GM18526 (cell line): ENCODE results near the gene IL22RA2.

ENCODE experiments used
- POLR2A ChIP-seq: IDR thresholded peaks from 3 replicates; pipeline ENCODE4 v1.6.1; 2011; ENCODE audit not compliant: insufficient read length; ENCODE audit errors: extremely low read depth

The IL22RA2 gene

DNA sequence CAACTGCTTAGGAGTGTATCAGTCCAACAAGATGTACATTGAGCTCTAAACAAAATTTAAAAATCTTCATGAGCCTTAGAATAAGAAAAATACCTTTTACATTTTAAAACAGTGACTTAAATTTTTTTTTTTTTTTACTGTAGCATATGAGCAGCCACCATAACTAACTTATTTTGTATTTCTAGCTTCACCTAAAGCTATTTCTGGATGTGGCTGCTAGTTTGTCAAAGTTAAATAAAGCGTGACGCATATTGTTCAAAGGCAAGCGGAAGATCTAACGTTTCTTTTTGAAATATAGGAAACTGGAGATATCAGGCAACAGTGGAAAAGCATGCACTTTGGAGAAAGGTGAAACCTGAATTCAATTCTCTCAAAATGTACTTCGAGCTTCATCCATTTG, 3.3 kb upstream of the IL22RA2 start:
- TF ChIP-seq POLR2A = no peak

DNA sequence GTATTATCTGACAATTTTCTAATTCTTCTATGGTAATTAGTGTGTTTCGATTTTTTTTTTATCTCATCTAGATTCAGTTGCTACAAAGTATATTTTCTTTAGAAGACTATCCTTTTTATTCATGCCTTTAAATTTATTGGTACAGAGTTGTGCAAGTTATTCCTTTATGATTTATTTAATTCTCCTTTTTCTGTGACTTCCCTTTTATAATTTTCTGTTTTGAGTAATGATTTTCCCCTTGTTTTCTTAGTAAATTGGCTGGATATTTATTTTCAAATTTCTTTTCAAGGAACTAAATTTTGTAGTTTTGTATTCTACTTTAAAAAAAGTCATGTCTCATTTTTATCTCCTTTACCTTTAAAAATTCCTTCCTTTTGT, 2.4 kb upstream of the IL22RA2 start:
- TF ChIP-seq POLR2A = no peak

DNA sequence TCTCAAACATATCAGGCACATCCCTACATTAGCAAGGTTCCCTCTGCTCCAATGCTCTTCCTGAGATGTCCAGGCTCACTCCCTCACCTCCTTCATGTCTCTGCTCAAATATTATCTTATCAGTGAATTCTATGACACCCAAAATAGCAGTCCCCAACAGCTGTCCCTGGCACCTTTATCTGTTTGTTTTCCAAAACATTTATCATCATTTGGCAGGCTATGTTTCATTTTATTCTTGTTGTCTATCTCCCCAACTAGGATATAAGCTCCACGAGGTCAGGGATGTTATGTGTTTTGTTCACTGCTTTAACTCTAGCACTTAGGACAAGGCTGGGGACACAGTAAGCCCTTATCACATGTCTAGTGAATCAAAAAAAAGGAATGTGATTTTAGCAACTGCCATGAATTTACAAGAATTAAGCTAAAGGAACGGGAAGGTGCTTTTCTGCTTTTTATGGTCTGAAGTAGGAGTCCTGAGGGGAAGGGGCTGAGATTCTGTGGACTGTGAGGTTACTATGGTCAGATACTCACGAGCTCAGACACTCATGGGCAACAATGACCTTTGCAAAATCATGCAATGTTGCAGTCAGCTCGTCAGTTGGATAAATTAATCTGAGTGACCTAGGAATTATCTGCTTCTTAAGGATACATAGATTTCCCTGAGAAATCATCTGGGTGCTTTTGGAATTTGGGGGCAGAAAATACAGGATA, 1.9 kb upstream of the IL22RA2 start:
- TF ChIP-seq POLR2A = no peak

DNA sequence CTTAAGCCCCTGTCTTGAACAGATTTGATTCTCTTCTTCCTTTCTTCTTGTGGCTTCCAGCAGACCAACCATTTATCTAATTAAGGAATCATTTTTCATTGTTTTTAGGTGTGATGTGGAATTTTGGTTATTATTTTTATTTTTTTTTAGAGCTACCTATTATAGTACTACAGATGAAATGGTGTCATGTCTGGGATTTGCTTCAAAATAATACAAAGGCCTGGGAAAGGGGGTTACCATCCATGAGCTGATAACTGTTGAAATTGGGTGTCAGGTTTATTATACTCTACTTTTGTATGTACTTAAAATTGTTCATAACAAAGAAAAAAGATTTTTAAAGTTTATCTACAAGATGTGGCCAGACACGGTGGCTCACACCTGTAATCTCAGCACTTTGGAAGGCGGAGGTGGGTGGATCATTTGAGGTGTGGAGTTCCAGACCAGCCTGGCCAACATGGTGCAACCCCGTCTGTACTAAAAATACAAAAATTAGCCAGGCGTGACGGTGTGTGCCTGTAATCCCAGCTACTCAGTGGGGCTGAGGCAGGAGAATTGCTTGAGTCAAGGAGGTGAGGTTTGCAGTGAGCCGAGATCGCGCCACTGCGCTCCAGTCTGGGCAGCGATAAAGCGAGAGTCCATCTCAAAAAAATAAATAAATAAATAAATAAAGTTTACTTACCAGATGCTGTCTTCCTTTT, 561 bp downstream of the IL22RA2 start:
- no peak for TF ChIP-seq POLR2A

DNA sequence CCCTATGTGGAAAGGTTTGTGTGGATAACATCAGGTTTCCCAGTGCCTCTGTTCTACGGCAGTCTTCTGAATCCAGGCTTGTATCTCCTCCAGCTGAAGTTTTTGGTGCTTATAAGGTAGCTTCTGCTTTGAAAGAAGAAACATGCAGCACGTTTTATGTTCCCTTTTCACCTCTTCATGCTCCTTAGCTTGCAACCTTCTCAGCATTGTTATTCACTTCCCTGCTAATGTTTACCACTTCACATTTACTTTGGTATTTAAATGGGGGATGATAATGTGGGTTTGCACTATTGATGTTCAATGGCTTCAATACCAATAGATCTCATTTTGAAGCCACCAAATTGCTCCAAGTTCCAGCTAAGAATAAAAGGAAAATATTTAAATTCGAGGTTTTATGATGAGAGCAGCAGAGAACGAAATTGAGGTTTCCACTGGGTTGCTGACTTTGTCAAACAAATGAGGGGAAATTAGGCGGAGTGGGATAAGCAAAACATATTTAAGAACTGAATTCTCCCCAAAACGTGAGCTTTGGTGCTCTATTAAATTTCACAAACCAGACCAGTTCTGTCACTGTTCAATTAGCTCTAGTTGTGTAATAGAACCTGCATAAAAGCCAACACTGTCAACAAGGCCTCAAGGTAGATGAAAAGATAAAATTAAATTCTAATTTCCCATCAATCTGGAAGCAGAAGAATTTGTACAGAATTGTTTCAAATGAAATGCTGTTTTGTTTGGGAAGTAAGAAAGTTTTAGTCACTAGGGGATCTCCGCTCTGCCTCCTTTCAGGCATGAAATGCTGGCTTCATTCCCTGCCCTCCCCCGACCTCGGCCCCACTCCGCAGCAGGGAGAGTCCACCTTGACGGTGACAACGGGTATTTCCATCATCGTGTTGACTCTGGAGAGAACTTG, 1.4 kb downstream of the IL22RA2 start:
- no peak for TF ChIP-seq POLR2A

DNA sequence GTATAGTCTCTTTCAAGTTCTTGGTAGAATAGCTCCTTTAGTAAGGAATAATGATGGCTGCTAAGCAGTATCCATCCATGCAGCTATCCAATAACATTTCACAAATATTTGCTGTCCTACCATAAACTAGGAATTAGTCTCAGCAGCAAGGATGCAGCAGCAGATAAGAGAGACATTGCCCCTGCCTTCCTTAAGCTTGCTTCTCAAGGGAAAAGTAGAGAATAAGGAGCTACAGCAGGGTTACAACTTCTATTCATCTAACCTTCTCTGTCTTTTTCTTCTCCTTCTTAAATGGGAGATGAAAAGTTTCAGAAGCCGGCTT, 2.4 kb downstream of the IL22RA2 start:
- no peak for TF ChIP-seq POLR2A

DNA sequence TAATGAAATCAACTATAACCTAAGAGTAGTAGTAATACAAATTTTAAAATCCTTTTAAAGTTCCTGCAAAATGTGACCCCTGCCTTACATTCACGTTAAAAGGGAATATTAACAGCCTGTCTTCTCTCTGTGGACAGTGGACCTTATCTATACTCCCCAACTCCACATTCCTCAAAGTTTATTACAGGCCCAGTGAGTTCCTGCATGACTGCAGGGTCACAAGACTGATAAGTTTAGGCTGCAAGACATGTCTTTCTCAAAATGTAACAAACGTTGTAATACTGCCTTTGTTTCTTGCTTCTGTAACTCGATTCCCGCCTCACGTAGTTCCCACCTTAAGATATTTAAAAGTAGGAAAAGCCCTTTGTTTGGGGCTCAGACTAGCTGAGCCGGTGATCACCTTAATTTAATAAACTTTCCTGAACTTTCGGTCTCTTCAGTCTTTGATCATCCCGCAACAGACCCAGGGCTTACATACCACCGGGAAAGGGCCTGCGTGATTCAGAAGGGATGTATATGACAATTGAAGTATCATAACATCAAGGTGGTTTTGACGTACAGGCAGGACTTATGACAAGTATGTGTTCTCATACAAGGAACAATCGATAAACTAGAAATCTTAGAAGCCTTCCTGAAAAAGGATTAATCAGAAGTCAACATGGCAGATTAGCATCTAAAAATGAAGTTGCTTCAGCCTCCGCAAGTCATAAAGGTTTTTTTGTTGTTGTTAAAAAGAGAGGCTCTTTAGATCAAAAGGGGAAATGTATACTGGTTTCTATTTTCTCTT, 3.0 kb downstream of the IL22RA2 start:
- TF ChIP-seq POLR2A = no peak

DNA sequence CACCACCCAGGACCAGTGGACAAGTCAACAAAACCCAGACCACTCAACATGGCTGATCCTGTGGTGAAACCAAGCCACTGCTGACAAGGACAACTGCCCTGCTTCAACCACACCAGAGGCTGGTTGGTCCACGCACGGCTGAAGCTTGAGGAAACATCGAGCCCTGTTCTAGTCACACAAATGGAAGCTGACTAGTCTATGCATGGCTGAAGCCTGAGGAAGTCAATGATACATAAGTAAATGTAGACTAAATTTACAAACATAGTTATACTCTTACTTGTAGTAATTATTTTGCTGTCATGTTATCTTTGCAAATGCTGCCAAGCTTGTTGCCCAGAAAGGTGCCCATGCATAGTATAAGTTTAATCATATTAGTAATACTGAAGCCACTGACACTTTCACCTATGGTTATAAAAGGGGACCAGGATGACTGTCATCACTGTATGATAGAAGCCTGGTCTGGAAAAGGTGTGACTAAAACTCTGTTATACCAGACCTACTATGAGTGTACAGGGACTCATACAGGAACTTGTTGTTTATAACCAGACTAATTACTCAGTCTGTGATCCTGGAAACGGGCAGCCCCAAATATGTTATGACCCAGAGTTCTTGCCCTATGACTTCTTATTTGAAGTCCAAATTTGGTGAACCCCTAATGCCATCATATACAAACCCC, 5.6 kb downstream of the IL22RA2 start:
- TF ChIP-seq POLR2A = no peak

DNA sequence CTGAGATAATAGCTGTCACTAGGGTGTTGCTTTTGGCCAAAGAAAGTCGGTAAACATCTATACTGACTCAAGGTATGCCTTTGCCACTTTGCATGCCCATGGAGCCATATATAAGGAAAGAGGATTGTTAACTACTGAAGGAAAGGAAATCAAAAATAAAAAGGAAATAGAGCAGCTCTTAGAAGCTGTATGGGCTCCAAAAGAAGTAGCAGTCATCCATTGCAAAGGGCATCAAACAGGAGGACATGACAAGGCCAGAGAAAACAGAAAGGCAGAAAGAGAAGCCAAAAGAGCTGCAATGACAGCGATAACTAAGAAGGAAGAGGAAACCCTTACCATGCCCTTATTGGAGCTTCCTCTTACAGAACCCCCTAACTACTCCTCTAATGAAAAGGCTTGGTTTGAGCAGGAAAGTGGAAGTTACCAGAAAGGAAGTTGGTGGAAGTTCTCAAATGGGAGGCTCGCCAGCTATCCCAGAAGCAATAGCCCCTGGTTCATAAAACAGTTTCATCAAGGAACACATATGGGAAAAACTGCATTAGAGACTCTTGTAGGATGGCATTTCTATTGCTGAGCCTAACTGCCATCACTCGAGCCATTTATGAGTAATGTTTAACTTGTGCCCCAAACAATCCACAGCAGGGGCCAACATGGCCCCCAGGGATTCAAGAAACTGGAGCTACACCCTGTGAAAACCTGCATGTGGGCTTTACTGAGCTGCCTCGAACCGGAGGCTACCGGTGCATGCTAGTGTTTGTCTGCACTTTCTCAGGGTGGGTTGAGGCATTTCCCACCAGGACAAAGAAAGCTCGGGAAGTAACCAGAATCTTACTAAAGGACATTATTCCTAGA, 7.0 kb downstream of the IL22RA2 start:
- TF ChIP-seq POLR2A = no peak

DNA sequence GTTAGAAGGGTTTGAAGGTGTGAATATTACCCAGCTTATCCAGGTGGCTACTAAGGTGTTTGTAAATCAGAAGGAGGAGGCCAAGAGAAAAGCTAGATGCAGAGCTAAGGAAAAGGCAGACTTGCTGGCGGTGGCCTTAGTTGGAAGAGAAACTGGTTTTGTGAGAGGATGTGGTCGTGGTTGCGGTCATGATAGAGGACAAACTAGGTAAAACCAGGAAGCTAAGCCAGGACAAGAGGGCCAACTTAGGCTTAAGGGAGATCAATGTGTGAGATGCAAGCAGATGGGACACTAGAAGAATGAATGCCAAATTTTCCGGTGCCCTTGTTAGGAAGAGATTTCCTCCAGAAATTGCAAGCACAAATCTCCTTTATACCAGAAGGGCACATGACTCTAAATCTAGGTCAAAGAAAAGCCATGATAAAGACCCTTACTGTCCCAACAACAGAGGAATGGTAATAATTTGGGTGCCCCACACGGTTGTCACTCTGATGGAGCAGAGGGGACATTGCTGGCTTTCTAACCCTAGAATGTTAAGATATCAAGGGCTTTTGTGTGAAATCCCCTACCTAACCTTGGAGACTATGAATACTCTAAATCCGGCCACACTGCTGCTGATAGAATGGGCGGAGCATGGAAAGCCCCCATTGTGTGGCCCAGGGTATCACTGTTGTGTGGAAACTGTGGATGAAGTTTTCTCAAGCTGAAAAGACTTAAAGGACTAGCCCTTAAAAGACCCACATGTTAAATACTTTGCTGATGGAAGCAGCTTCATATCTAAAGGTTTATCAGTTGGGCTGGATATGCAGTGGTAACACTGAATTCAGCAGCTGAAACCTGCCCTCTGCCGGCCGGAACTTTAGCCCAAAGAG, 7.8 kb downstream of the IL22RA2 start:
- TF ChIP-seq POLR2A = no peak

DNA sequence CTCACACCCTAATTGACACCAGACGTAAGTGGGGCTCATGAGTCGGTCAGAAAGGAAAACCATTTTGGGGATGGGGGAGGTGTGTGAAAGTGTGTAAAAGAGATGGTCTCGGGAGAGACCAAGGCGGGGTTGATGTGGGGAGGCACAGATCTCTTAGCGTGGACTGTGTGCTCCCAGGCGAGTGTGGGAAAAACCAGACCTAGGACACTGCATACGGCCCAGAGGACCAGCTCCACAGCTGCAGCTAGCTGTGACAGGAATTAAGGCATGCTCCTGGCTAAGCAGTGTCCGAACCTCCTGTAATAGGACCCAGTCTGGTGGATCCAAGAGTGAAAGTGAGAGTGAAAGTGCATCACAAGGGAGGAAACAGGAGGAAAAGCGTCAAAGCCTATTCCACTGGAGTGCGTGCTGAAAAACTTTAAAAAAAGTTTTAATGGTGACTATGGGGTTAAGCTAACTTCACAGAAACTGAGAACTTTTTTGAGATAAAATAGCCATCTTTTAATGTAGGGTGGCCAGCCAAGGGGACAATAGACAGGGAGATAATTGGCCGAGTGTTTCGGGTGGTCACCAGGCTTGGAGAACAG, 9.6 kb downstream of the IL22RA2 start:
- no peak for TF ChIP-seq POLR2A

DNA sequence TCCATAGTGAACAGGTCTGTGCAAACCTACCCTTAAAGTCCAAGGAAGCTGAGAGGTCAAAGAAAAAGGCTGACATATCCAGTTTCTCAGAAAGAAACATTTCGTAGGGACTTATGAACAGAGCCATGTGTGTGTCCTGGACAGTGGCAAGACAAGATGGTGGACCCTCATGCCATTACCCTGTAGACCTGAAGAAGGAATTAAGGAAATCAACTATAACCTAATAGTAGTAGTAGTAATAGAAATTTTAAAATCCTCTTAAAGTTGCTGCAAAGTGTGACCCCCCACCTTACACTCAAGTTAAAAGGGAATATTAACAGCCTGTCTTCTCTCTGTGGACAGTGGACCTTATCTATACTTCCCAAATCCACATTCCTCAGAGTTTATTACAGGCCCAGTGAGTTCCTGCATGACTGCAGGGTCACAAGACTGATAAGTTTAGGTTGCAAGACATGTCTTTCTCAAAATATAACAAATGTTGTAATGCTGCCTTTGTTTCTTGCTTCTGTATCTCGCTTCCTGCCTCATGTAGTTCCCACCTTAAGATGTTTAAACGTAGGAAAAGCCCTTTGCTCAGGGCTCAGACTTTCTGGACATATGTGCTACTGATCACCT, 10.6 kb downstream of the IL22RA2 start:
- no peak for TF ChIP-seq POLR2A
